HCT116 (cell line): ENCODE results near the gene TP53AIP1. TPM values are rescaled to one million over a fixed set of nuclear protein-coding genes. Genes with fewer than 3 reads are reported as not detected.

ENCODE experiments used
- ATAC-seq: fragments of 200-7000 bp; cut with Tn5 transposase; 2 replicates; pipeline ENCODE4 v1.9.1; 2020; ENCODE audit warnings: mild to moderate bottlenecking, moderate library complexity
- BruUV-seq: library from RNA; stranded (reverse); fragments of 400-500 nt; replicated peaks from 2 replicates; lab custom pipeline; 2021; lab: Mats Ljungman, UMichigan
- CTCF ChIA-PET: fragments of 300-600 bp; sonication (Branson Sonifier 250); formaldehyde crosslinking; loops from one replicate; lab custom pipeline; 2021; ENCODE audit warnings: antibody characterized with exemption; lab: Charles Lee
- POLR2A ChIA-PET: fragments of 300-600, 350-600 bp; sonication (Branson Sonifier 250); formaldehyde crosslinking; loops from one replicate; lab custom pipeline; 2021; ENCODE audit warnings: antibody characterized with exemption; lab: Charles Lee
- RAD21 ChIA-PET, 2 experiments: fragments of 300-600 bp; sonication (Branson Sonifier 250); formaldehyde crosslinking; loops; one replicate each; lab custom pipeline; 2023; ENCODE audit warnings: low total read pairs in 2 of 2; ENCODE audit not compliant: uncharacterized antibody in 2 of 2, unreplicated experiment in 2 of 2, low non-redundant PET in 1 of 2; lab: Charles Lee
- DNase-seq: peaks from one replicate; pipeline ENCODE4 v3.0.0-alpha.2; 2010; ENCODE audit warnings: low read depth, low spot score
- H2AFZ ChIP-seq: fragments of 200-600 bp; shearing (Covaris generic), sonication (generic); 2 replicates; pipeline ENCODE4 v1.6.1; 2017; ENCODE audit warnings: low read depth, mixed run types, mixed read lengths, antibody characterized with exemption, low read length; ENCODE audit not compliant: poor library complexity, severe bottlenecking
- H3K27ac ChIP-seq: 2 replicates; pipeline ENCODE4 v1.5.1; 2012; ENCODE audit warnings: low read depth, low read length
- H3K27me3 ChIP-seq: fragments of 200-600 bp; sonication (generic); 2 replicates; pipeline ENCODE4 v1.6.1; 2016; ENCODE audit warnings: mixed run types, low read length, mixed read lengths; ENCODE audit not compliant: insufficient read depth
- H3K36me3 ChIP-seq, 2 experiments: fragments of 200-500 bp in 1 of 2; fragments of 200-600 bp in 1 of 2; sonication (Bioruptor generic) in 1 of 2; sonication (generic) in 1 of 2; 2 replicates each; pipeline versions ENCODE4 v1.5.1 to v1.6.1; 2014 to 2016; ENCODE audit warnings: low read length in 2 of 2, inconsistent platforms in 1 of 2, mixed read lengths in 1 of 2, mixed run types in 1 of 2; ENCODE audit not compliant: insufficient read depth in 2 of 2, control insufficient read depth in 1 of 2
- H3K4me1 ChIP-seq, 2 experiments: fragments of 200-600 bp in 1 of 2; sonication (generic) in 1 of 2; 2 replicates each; pipeline versions ENCODE4 v1.5.1 to v1.6.1; 2012 to 2017; ENCODE audit warnings: low read length in 2 of 2, inconsistent platforms in 1 of 2, mild to moderate bottlenecking in 1 of 2, mixed read lengths in 1 of 2, mixed run types in 1 of 2, moderate library complexity in 1 of 2; ENCODE audit not compliant: insufficient read depth in 2 of 2, control insufficient read depth in 1 of 2
- H3K4me2 ChIP-seq: fragments of 200-600 bp; sonication (generic); 2 replicates; pipeline ENCODE4 v1.6.1; 2017; ENCODE audit warnings: mixed run types, low read length, mixed read lengths
- H3K4me3 ChIP-seq, 2 experiments: fragments of 200-600 bp in 1 of 2; sonication (generic) in 1 of 2; replicated peaks in 1 of 2; 2 replicates each; pipeline ENCODE4 v1.5.1; 2011 to 2016; ENCODE audit warnings: low read length in 2 of 2, control low read depth in 1 of 2, low read depth in 1 of 2, mild to moderate bottlenecking in 1 of 2, mixed read lengths in 1 of 2, mixed run types in 1 of 2
- H3K79me2 ChIP-seq: fragments of 200-600 bp; sonication (generic); 2 replicates; pipeline ENCODE4 v1.6.1; 2017; ENCODE audit warnings: mild to moderate bottlenecking, mixed run types, low read length, moderate library complexity, mixed read lengths; ENCODE audit not compliant: insufficient read depth
- H3K9ac ChIP-seq: fragments of 200-600 bp; sonication (generic); 2 replicates; pipeline ENCODE4 v1.6.1; 2016; ENCODE audit warnings: low read length, mixed read lengths
- H3K9me2 ChIP-seq: fragments of 200-600 bp; sonication (generic), shearing (Covaris generic); 2 replicates; pipeline ENCODE4 v1.6.1; 2017; ENCODE audit warnings: mixed run types, mild to moderate bottlenecking, moderate library complexity; ENCODE audit not compliant: insufficient read depth
- H3K9me3 ChIP-seq, 2 experiments: fragments of 200-500 bp in 1 of 2; fragments of 200-600 bp in 1 of 2; sonication (Bioruptor generic) in 1 of 2; sonication (generic) in 1 of 2; 2 replicates each; pipeline ENCODE4 v1.6.1; 2014 to 2017; ENCODE audit warnings: low read length in 2 of 2, mixed read lengths in 2 of 2, inconsistent platforms in 1 of 2, low read depth in 1 of 2, mild to moderate bottlenecking in 1 of 2, mixed run types in 1 of 2, moderate library complexity in 1 of 2; ENCODE audit not compliant: control insufficient read depth in 1 of 2, insufficient read depth in 1 of 2
- H4K20me1 ChIP-seq: fragments of 200-600 bp; sonication (generic), shearing (Covaris generic); 2 replicates; pipeline ENCODE4 v1.6.1; 2017; ENCODE audit warnings: mixed run types, mild to moderate bottlenecking, moderate library complexity; ENCODE audit not compliant: insufficient read depth
- ATF3 ChIP-seq: IDR thresholded peaks from 2 replicates; pipeline ENCODE4 v1.6.1; 2012
- CBX3 ChIP-seq: IDR thresholded peaks from 2 replicates; pipeline ENCODE4 v1.6.1; 2012; ENCODE audit warnings: low read depth
- CEBPB ChIP-seq: IDR thresholded peaks from 2 replicates; pipeline ENCODE4 v1.6.1; 2012; ENCODE audit warnings: low read depth
- EGR1 ChIP-seq: IDR thresholded peaks from 2 replicates; pipeline ENCODE4 v1.6.1; 2012; ENCODE audit warnings: low read depth
- FOSL1 ChIP-seq: IDR thresholded peaks from 2 replicates; pipeline ENCODE4 v1.6.1; 2012; ENCODE audit warnings: low read depth
- JUND ChIP-seq: IDR thresholded peaks from 2 replicates; pipeline ENCODE4 v1.6.1; 2012
- POLR2A ChIP-seq: IDR thresholded peaks from 2 replicates; pipeline ENCODE4 v1.7.0; 2011; ENCODE audit warnings: borderline replicate concordance; ENCODE audit not compliant: insufficient read depth, insufficient read length; ENCODE audit errors: extremely low read depth
- POLR2AphosphoS5 ChIP-seq: IDR thresholded peaks from 2 replicates; pipeline ENCODE4 v1.6.1; 2011; ENCODE audit warnings: mild to moderate bottlenecking, low read depth, low read length, moderate library complexity
- SIN3A ChIP-seq: IDR thresholded peaks from 2 replicates; pipeline ENCODE4 v1.6.1; 2012; ENCODE audit warnings: low read depth
- SP1 ChIP-seq: IDR thresholded peaks from 2 replicates; pipeline ENCODE4 v1.6.1; 2012; ENCODE audit warnings: low read depth
- SRF ChIP-seq: IDR thresholded peaks from 2 replicates; pipeline ENCODE4 v1.6.1; 2012; ENCODE audit warnings: low read depth
- TCF7L2 ChIP-seq: IDR thresholded peaks from 2 replicates; pipeline ENCODE4 v1.7.0; 2011; ENCODE audit warnings: borderline replicate concordance, inconsistent platforms; ENCODE audit not compliant: insufficient read depth, insufficient read length; ENCODE audit errors: extremely low read depth
- YY1 ChIP-seq: IDR thresholded peaks from 2 replicates; pipeline ENCODE4 v1.6.1; 2011; ENCODE audit warnings: low read length, low read depth, moderate library complexity, mild to moderate bottlenecking; ENCODE audit not compliant: insufficient replicate concordance; ENCODE audit errors: extremely low read depth
- intact Hi-C: fragments of 100-400 bp; cut with micrococcal nuclease; formaldehyde crosslinking; loops from 2 replicates; pipeline ENCODE4 v1.10.0; 2022
- total RNA-seq: library from RNA; stranded (reverse); gene quantifications from one replicate; pipeline ENCODE4 v1.2.1, GENCODE V29; 2021; ENCODE audit not compliant: unreplicated experiment
- TF ChIP-seq, protein P1 (sequence below): IDR thresholded peaks from 2 replicates; pipeline ENCODE4 v1.6.1; 2012

The TP53AIP1 gene
- total RNA-seq, 1 experiment from 2014 or later = 0.15 TPM

- BruUV-seq = no TSS peak
- no peaks in the 10 kb centered on the region for H3K9me2 ChIP-seq
- H3K4me1 ChIP-seq = no peaks in the 10 kb centered on the region
- RAD21 ChIA-PET = no interaction called here
- H3K4me2 ChIP-seq = no peak overlapping the region
- H4K20me1 ChIP-seq = no peaks in the 10 kb centered on the region
- CTCF ChIA-PET = interaction anchor here (1.0 kb wide), 1 partner anchor 25 kb away, joined by 3 read pairs; no protein-coding TSS in a partner anchor
- TF ChIP-seq EGR1 = no peak
- no peak for TF ChIP-seq YY1
- TF ChIP-seq CBX3 = no peak
- no peak for TF ChIP-seq CEBPB
- TF ChIP-seq ATF3 = no peak
- no peak for TF ChIP-seq POLR2AphosphoS5
- TF ChIP-seq, protein P1, sequence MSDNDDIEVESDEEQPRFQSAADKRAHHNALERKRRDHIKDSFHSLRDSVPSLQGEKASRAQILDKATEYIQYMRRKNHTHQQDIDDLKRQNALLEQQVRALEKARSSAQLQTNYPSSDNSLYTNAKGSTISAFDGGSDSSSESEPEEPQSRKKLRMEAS = no peak
- no peak for TF ChIP-seq SP1
- no peaks in the 10 kb centered on the region for H3K27me3 ChIP-seq
- no peak overlapping the region for H3K4me3 ChIP-seq
- POLR2A ChIA-PET = no interaction called here
- no peak overlapping the region for H2AFZ ChIP-seq
- peaks cover 6 to 15% of the 10 kb centered on the region in 2 experiments; a peak in 2 of 4 replicates for H3K36me3 ChIP-seq
- ATAC-seq (no peak), DNase-seq (no peak)
- intact Hi-C loops = loop anchor here (10.0 kb wide), 1 partner anchor 354 kb away; no protein-coding TSS in a partner anchor
- no peak overlapping the region for H3K9ac ChIP-seq
- no peaks in the 10 kb centered on the region for H3K79me2 ChIP-seq
- no peaks in the 10 kb centered on the region for H3K9me3 ChIP-seq
- no peak overlapping the region for H3K27ac ChIP-seq
Observed at GRCh38 chr11:128981254-128981653, 38.6 kb upstream of the TP53AIP1 start.

DNA sequence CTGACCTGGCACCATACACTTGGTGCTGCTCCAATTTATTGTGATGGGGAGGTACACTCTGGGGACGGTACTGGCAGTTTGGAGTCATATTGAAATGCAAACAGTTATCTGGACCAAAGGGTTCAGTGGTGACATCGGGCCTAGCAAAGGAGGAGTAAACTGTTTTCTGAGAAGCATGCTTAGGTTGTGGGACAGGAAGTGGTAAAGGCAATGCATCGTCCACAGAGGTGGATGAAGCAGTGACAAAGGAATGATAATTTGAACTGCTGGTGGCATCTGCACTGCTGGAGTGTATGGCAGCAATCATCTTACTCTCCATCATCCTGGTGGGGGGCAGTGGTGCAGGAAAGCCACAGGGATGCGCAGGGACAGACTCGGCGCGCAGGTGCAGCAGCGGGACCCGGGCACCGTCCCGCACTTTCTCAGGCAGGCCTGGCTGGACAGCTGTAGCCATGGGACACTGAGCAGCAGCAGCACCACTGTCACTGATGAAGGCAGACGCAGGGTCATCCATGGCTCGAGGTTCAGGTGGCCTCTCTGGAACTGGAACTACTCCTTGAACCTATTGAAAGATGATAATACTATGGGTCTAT lies 28.0 kb upstream of the TP53AIP1 start:
- Histone ChIP-seq H3K79me2 (no peaks in the 10 kb centered on the region), H3K4me3 (no peak overlapping the region), H3K4me2 (no peak overlapping the region), H3K9me2 (no peaks in the 10 kb centered on the region), H3K36me3 (peaks cover 5 to 28% of the 10 kb centered on the region in 2 experiments; a peak in 2 of 4 replicates), H3K27ac (no peak overlapping the region), H2AFZ (no peak overlapping the region), H3K4me1 (no peaks in the 10 kb centered on the region), H3K9me3 (no peaks in the 10 kb centered on the region), H3K9ac (no peak overlapping the region), H3K27me3 (no peaks in the 10 kb centered on the region), H4K20me1 (no peaks in the 10 kb centered on the region)
- TF ChIP-seq SP1 (no peak), JUND (no peak), SIN3A (no peak), SRF (no peak), YY1 (no peak), TCF7L2 (no peak), POLR2AphosphoS5 (no peak), FOSL1 (no peak), POLR2A (no peak)
- DNase-seq (no peak), ATAC-seq (no peak)
- POLR2A ChIA-PET = no interaction called here
- BruUV-seq = no TSS peak
- intact Hi-C loops = no loop called here
- CTCF ChIA-PET = no interaction called here
- RAD21 ChIA-PET = no interaction called here
